K562 (cell line): ENCODE results near the gene BIRC7. TPM values are rescaled to one million over a fixed set of nuclear protein-coding genes. Genes with fewer than 3 reads are reported as not detected.

Experiments
- NFIX ChIP-seq: fragments of 250-450 bp; sonication (Bioruptor Pico); IDR thresholded peaks from 2 replicates; pipeline ENCODE4 v1.4.0; 2020; ENCODE audit warnings: low read depth, mild to moderate bottlenecking, moderate library complexity
- NR2C2 ChIP-seq, 2 experiments: fragments of 200-800 bp in 1 of 2; sonication (Bioruptor generic) in 1 of 2; sonication (generic) in 1 of 2; formaldehyde crosslinking in 1 of 2; IDR thresholded peaks; 2 replicates each; pipeline versions ENCODE4 v1.6.1 to v1.8.0; 2016 to 2022; ENCODE audit warnings: mild to moderate bottlenecking in 1 of 2, missing compliant biosample characterization in 1 of 2, missing genetic modification characterization in 1 of 2, missing genetic modification reagents in 1 of 2
- SMAD3 ChIP-seq: fragments of 450-650 bp; formaldehyde crosslinking; conservative IDR thresholded peaks from 2 replicates; pipeline ENCODE4 v1.4.0; 2020; ENCODE audit warnings: mild to moderate bottlenecking
- THRAP3 ChIP-seq: fragments of 450-650 bp; IDR thresholded peaks from 2 replicates; pipeline ENCODE4 v1.6.1; 2016; ENCODE audit warnings: mild to moderate bottlenecking, inconsistent platforms, borderline replicate concordance
- ZNF586 ChIP-seq: fragments of 450-650 bp; formaldehyde crosslinking; conservative IDR thresholded peaks from 2 replicates; pipeline ENCODE4 v1.4.0; 2020; ENCODE audit warnings: mild to moderate bottlenecking, moderate library complexity
- polyA plus RNA-seq, 8 experiments: library from polyadenylated mRNA; depleted of rRNA in 4 of 8; stranded (reverse) in 5 of 8; unstranded in 3 of 8; fragments of >200 nt; fragmentation: Nextera tagmentation in 2 of 8; fragmentation: Illumina TruSeq in 1 of 8; extraction: Ambion mirVana in 2 of 8; extraction: Trizol in 1 of 8; gene quantifications; 2 replicates each; pipeline versions ENCODE4 v1.2.1 to v1.2.3, GENCODE V29; 2011 to 2014; ENCODE audit warnings: inconsistent platforms in 1 of 8, missing spikeins in 1 of 8
- total RNA-seq, 7 experiments: library from RNA; depleted of rRNA in 6 of 7; stranded (reverse); fragments of >200 nt in 6 of 7; fragmentation: Illumina TruSeq in 2 of 7; extraction: Trizol in 2 of 7; gene quantifications; 2 replicates each; pipeline versions ENCODE4 v1.2.1 to v1.2.3, GENCODE V29; 2011 to 2021; ENCODE audit warnings: low replicate concordance in 1 of 7
- TF ChIP-seq, protein P1 (sequence below): fragments of 450-650 bp; formaldehyde crosslinking; IDR thresholded peaks from 2 replicates; pipeline ENCODE4 v1.4.0; 2020; ENCODE audit warnings: mild to moderate bottlenecking, mixed read lengths
- TF ChIP-seq, protein P2 (sequence below): fragments of 450-650 bp; IDR thresholded peaks from 2 replicates; pipeline ENCODE4 v1.6.1; 2016; ENCODE audit warnings: mild to moderate bottlenecking, moderate library complexity
- TF ChIP-seq, protein P3 (sequence below): sonication (generic); formaldehyde crosslinking; IDR thresholded peaks from 2 replicates; pipeline ENCODE4 v1.9.0; 2022; ENCODE audit warnings: mild to moderate bottlenecking, missing genetic modification reagents

Gene BIRC7
- total and polyA plus RNA-seq, 9 of the 15 experiments (the other 6 are each of a cell fraction or from before 2014, with no cell fraction given), result 0.14 to 0.19 (median 0.16) TPM; not detected in 5

DNA sequence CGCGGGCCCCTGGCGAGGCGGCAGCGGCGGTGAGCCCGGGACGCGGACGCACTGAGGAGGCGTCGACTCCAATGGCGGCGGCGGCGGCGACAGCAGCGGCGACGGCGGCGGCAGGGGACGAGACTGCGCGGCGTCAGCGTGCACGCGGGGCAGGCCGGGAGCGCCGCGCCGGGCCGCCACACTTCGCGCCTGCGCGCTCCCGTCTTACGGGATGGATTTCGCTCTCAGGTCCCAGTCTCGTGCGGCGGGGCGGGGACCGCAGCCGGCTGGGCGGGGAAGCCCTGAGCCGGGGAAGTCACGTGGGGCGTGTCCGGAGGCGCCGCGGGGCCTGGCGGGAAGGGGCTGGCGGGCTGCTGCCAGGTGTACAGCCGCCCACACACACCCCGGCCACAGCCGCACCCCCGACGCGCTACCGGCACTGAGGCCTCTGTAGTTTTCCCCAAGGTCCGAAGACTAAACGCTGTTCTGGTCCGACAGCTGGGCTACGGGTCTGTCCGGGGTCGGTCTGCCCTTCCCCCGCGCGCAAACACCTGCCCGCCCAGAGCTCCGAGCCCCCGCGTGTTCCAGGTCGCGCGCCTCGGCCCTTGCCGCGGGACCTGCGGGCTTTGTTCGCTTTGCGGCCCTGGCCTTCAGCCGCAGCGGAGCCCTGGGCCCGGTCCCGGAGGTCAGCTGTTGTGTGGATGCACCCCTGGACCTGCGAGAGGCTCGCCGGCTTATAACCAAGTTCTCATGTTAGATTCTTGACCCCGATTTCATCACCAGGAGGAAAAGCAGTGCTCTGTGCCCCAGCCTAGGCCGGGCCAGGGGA, 19.5 kb upstream of the BIRC7 start, which contains the start of gene YTHDF1 (continued):
- TF ChIP-seq, protein P1, sequence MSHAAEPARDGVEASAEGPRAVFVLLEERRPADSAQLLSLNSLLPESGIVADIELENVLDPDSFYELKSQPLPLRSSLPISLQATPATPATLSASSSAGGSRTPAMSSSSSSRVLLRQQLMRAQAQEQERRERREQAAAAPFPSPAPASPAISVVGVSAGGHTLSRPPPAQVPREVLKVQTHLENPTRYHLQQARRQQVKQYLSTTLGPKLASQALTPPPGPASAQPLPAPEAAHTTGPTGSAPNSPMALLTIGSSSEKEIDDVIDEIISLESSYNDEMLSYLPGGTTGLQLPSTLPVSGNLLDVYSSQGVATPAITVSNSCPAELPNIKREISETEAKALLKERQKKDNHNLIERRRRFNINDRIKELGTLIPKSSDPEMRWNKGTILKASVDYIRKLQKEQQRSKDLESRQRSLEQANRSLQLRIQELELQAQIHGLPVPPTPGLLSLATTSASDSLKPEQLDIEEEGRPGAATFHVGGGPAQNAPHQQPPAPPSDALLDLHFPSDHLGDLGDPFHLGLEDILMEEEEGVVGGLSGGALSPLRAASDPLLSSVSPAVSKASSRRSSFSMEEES (CRISPR knock-in tag), result peak; percentile 98
- TF ChIP-seq SMAD3 (CRISPR knock-in tag) (0 out of 2 replicates have a peak, but pooled peaks have one; percentile 51), ZNF586 (no peak), NR2C2 (CRISPR knock-in tag; IDR thresholded peaks at IDR 0.05) (no peak), NR2C2 (tag; IDR thresholded peaks at IDR 0.05) (peak; percentile 20; the same call in 1 of the 2 replicates), NFIX (CRISPR knock-in tag) (no peak), THRAP3 (no peak)
- TF ChIP-seq, protein P2, sequence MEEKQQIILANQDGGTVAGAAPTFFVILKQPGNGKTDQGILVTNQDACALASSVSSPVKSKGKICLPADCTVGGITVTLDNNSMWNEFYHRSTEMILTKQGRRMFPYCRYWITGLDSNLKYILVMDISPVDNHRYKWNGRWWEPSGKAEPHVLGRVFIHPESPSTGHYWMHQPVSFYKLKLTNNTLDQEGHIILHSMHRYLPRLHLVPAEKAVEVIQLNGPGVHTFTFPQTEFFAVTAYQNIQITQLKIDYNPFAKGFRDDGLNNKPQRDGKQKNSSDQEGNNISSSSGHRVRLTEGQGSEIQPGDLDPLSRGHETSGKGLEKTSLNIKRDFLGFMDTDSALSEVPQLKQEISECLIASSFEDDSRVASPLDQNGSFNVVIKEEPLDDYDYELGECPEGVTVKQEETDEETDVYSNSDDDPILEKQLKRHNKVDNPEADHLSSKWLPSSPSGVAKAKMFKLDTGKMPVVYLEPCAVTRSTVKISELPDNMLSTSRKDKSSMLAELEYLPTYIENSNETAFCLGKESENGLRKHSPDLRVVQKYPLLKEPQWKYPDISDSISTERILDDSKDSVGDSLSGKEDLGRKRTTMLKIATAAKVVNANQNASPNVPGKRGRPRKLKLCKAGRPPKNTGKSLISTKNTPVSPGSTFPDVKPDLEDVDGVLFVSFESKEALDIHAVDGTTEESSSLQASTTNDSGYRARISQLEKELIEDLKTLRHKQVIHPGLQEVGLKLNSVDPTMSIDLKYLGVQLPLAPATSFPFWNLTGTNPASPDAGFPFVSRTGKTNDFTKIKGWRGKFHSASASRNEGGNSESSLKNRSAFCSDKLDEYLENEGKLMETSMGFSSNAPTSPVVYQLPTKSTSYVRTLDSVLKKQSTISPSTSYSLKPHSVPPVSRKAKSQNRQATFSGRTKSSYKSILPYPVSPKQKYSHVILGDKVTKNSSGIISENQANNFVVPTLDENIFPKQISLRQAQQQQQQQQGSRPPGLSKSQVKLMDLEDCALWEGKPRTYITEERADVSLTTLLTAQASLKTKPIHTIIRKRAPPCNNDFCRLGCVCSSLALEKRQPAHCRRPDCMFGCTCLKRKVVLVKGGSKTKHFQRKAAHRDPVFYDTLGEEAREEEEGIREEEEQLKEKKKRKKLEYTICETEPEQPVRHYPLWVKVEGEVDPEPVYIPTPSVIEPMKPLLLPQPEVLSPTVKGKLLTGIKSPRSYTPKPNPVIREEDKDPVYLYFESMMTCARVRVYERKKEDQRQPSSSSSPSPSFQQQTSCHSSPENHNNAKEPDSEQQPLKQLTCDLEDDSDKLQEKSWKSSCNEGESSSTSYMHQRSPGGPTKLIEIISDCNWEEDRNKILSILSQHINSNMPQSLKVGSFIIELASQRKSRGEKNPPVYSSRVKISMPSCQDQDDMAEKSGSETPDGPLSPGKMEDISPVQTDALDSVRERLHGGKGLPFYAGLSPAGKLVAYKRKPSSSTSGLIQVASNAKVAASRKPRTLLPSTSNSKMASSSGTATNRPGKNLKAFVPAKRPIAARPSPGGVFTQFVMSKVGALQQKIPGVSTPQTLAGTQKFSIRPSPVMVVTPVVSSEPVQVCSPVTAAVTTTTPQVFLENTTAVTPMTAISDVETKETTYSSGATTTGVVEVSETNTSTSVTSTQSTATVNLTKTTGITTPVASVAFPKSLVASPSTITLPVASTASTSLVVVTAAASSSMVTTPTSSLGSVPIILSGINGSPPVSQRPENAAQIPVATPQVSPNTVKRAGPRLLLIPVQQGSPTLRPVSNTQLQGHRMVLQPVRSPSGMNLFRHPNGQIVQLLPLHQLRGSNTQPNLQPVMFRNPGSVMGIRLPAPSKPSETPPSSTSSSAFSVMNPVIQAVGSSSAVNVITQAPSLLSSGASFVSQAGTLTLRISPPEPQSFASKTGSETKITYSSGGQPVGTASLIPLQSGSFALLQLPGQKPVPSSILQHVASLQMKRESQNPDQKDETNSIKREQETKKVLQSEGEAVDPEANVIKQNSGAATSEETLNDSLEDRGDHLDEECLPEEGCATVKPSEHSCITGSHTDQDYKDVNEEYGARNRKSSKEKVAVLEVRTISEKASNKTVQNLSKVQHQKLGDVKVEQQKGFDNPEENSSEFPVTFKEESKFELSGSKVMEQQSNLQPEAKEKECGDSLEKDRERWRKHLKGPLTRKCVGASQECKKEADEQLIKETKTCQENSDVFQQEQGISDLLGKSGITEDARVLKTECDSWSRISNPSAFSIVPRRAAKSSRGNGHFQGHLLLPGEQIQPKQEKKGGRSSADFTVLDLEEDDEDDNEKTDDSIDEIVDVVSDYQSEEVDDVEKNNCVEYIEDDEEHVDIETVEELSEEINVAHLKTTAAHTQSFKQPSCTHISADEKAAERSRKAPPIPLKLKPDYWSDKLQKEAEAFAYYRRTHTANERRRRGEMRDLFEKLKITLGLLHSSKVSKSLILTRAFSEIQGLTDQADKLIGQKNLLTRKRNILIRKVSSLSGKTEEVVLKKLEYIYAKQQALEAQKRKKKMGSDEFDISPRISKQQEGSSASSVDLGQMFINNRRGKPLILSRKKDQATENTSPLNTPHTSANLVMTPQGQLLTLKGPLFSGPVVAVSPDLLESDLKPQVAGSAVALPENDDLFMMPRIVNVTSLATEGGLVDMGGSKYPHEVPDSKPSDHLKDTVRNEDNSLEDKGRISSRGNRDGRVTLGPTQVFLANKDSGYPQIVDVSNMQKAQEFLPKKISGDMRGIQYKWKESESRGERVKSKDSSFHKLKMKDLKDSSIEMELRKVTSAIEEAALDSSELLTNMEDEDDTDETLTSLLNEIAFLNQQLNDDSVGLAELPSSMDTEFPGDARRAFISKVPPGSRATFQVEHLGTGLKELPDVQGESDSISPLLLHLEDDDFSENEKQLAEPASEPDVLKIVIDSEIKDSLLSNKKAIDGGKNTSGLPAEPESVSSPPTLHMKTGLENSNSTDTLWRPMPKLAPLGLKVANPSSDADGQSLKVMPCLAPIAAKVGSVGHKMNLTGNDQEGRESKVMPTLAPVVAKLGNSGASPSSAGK, result peak; percentile 94
- TF ChIP-seq, protein P3, sequence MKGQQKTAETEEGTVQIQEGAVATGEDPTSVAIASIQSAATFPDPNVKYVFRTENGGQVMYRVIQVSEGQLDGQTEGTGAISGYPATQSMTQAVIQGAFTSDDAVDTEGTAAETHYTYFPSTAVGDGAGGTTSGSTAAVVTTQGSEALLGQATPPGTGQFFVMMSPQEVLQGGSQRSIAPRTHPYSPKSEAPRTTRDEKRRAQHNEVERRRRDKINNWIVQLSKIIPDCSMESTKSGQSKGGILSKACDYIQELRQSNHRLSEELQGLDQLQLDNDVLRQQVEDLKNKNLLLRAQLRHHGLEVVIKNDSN (CRISPR knock-in tag), result peak; percentile 98
